NCI-H1694 treated with DMSO at 0.1 percent for 48 hours (cell line): ENCODE data around the gene ENTPD6.

Experiments
- DNase-seq: peaks from one replicate; lab custom pipeline; 2025; lab: John Stamatoyannopoulos, UW

ENTPD6 gene

GRCh38 chr20:25188218-25188617 is 7.3 kb upstream of the ENTPD6 start:
- no peak for DNase-seq

- DNase-seq: no peak
These were observed 4.5 kb upstream of the ENTPD6 start for GRCh38 chr20:25191051-25191450.

DNA sequence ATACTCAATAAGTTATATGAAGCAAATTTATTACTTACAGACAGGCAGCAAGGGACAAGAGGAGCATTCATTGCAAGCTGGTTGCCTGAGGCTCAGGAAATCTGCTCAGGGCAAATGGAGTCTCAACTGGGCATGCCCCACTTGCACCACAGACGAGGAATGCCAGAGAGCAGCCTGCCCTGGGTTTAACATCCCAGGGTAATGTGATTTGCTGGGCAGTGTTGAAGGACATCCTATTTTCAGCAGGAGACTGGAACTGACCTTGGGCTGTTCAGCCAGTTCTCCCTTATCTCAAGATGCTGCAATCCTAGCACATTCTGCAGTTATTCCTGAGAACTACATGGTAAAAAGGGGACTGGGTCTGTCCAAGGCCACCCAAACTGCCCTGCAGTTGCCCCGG is 3.8 kb upstream of the ENTPD6 start:
- DNase-seq: no peak

DNA sequence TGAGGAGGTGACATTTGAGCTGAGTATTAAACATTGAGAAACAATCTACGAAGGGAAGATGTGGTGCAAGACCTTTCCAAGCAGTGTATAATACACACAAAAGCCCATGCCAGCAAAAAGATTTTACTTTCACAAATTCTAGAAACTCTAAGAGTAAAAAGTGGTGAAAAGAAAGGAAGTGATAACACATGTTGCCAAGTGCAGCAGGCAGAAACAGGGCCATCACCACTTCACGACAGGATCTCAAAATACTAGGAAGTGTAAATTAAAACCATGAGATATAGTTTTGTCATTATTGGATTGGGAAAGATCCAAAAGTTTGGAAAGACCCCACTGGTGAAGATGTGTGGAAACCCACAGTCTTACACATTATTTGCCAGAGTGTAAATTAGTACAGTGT is 1.7 kb upstream of the ENTPD6 start:
- no peak for DNase-seq

- no peak for DNase-seq
These were observed 1.1 kb upstream of the ENTPD6 start for GRCh38 chr20:25194333-25194972.

- DNase-seq: no peak
These were observed 662 bp downstream of the ENTPD6 start for GRCh38 chr20:25195962-25196785.

- DNase-seq: no peak
These were observed 1.2 kb downstream of the ENTPD6 start for GRCh38 chr20:25196786-25197120.

- no peak for DNase-seq
These were observed 1.8 kb downstream of the ENTPD6 start for GRCh38 chr20:25197183-25197869.

- DNase-seq: no peak
These were observed 2.3 kb downstream of the ENTPD6 start for GRCh38 chr20:25197870-25198190.

- no peak for DNase-seq
These were observed 3.3 kb downstream of the ENTPD6 start for GRCh38 chr20:25198663-25199383.

DNA sequence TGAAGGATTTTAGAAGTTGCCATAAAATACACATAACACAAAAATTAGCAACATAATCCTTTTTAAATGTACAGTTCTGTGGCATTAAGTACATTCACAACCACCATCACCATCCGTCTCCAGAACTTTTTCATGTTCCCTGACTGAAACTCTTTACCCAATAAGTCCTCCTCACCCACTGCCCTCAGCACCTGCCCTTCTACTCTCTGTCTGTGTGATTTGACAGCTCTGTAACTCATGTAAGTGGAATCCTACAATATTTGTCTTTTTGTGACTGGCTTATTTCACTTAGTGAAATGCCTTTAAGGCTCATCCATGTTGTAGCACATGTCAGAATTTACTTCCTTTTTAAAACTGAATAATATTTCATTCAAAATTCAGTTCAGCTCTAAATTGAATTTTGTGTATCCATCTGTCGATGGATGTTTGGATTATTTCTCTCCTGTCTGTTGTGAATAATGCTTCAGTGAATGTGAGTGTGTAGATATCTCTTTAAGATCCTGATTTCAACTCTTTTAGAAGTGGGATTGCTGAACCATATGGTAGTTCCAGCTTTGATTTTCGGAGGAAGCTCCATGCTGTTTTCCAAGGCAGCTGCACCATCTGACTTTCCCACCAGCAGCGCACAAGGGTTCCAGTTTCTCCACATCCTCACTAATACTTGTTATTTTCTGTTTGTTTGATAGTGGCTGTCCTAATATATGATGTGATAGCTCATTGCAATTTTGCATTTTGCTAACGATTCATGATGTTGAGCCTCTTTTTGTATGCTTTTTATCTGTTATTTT is 4.2 kb downstream of the ENTPD6 start:
- DNase-seq: no peak

GRCh38 chr20:25203089-25203488 is 7.6 kb downstream of the ENTPD6 start:
- no peak for DNase-seq

DNA sequence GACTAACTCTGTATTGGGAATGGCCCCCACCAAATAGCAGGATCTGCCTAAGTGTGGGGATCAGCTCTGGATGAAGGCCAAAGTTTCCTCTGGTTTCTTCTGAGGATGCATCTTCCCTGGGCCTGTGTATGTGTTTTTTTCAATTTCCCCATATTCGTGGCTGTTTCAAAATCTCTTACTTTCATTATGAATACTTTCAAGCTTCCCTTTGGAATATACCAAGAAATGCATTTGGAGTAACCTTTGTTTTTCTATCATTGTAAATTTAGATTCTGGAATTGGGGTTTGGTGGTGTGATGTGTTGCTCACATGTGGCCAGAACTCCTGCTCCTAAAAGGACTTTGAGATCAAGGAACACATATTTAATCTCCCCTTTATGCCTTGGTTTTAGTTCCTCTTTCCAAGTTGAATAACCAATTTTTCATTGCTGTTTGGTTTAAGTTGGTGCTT is 8.4 kb downstream of the ENTPD6 start:
- no peak for DNase-seq

GRCh38 chr20:25204550-25205276 is 9.2 kb downstream of the ENTPD6 start:
- DNase-seq: no peak

DNA sequence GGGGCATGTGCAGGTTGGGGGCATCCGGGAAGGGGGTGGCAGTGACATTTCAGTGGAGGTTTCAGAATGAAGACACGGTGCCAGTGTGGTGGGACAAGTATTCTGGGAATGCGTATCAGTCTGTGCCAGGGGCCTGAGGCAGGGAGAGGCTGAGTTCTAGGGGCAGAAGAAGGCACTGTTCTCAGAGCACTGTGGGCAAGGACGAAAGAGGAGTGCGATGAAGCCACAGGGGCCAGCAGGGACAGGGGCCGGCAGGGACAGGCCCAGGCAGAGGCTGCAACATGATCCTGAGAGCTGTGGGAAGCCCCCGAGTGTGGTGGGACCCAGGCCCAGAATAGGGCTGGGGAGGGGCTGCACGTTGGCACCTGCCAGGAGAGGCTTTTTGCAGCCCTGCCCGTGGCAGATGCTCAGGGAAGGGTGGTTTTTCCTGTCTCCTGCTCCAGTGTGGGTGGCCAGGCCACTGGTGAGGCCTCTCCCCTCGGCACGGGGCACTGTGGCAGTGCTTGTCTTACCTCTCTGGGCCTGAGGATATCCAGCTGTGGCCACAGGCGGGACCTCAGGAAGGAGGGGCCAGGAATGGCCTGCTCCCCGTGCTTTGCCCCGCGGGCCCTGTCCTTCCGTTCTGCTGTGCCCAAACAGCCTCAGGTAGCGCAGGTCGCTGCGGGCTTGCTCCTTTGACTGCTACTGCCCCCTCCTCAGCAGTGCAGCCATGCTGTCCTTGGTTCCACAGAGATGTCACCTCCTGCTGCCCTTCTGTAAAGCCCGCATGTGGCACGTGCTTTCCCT is 10.0 kb downstream of the ENTPD6 start:
- DNase-seq: no peak

DNA sequence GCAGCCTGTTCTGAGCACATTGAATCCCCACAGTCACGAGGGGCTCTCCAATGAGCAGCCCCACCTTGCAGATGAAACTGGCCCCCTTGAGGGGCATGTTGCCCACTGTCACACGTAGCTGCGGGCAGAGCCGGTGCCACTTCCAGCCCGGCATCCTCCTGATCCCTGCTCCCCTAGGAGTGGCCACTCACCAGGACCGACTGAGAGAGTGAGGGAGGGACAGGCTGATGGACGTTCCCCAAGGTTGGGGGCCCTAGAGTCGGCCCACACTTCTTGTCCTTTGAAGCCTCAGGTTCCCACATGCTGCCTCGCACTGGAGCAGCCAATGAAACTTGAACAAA is 10.5 kb downstream of the ENTPD6 start:
- DNase-seq: no peak

- no peak for DNase-seq
These were observed 11.0 kb downstream of the ENTPD6 start for GRCh38 chr20:25206548-25206947.

GRCh38 chr20:25207149-25207959 is 11.8 kb downstream of the ENTPD6 start:
- DNase-seq: no peak

DNA sequence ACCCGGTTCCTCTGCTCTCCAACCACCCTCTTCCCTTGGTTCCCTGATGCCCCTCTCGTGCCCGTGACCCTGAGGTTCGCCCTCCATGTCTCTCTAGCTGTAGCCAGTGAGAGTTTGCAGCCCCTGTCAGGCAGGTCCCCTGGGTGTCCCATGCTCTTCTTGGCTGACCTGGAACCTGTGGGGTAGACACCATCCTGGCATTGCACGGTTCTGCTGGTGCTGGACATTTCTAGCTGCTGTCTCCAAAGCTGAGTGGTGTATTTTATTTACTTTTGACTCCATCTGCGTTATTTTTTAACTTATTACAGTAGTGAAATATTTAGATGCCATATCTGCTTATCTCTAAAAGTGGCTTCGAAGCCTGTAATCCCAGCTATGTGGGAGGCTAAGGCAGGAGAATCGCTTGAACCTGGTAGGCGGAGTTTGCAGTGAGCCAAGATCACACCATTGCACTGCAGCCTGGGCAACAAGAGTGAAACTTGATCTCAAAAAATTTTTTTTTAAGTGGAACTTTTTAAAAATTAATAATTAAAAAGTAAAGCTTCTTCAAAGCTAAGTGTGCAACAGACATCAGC is 12.5 kb downstream of the ENTPD6 start:
- DNase-seq: no peak
